GM19043 (cell line): Measurements from ENCODE around the gene ATP8A2.

Experiments
- ATAC-seq: cut with Tn5 transposase; IDR thresholded peaks from one replicate; pipeline ENCODE4 v1.9.1; 2021; ENCODE audit warnings: low read depth; ENCODE audit not compliant: unreplicated experiment

Gene ATP8A2

GRCh38 chr13:25871389-25872125 is 499.8 kb downstream of the ATP8A2 start:
- no peak for ATAC-seq

- no peak for ATAC-seq
These were observed 500.9 kb downstream of the ATP8A2 start for GRCh38 chr13:25872481-25873241.

GRCh38 chr13:25873242-25873612 is 501.5 kb downstream of the ATP8A2 start:
- no peak for ATAC-seq

- ATAC-seq, result no peak
These were observed 502.4 kb downstream of the ATP8A2 start for GRCh38 chr13:25874064-25874737.

- no peak for ATAC-seq
These were observed 503.1 kb downstream of the ATP8A2 start for GRCh38 chr13:25874907-25875306.

- no peak for ATAC-seq
These were observed 504.5 kb downstream of the ATP8A2 start for GRCh38 chr13:25876247-25876646.

GRCh38 chr13:25879466-25879865 is 507.7 kb downstream of the ATP8A2 start:
- ATAC-seq, result no peak

- no peak for ATAC-seq
These were observed 509.6 kb downstream of the ATP8A2 start for GRCh38 chr13:25881136-25881926.

- no peak for ATAC-seq
These were observed 510.2 kb downstream of the ATP8A2 start for GRCh38 chr13:25881971-25882451.

- ATAC-seq, result no peak
These were observed 510.9 kb downstream of the ATP8A2 start for GRCh38 chr13:25882466-25883357.

GRCh38 chr13:25885418-25885817 is 513.6 kb downstream of the ATP8A2 start:
- no peak for ATAC-seq

- ATAC-seq, result no peak
These were observed 514.9 kb downstream of the ATP8A2 start for GRCh38 chr13:25886438-25887214.

GRCh38 chr13:25887962-25888655 is 516.3 kb downstream of the ATP8A2 start:
- no peak for ATAC-seq

- ATAC-seq, result no peak
These were observed 519.0 kb downstream of the ATP8A2 start for GRCh38 chr13:25890671-25891212.

GRCh38 chr13:25898991-25899390 is 527.2 kb downstream of the ATP8A2 start:
- ATAC-seq, result no peak

GRCh38 chr13:25899464-25899863 is 527.7 kb downstream of the ATP8A2 start:
- no peak for ATAC-seq

GRCh38 chr13:25899952-25900351 is 528.2 kb downstream of the ATP8A2 start:
- no peak for ATAC-seq
